ENCODE results near the gene RESP18. TPM values are rescaled to one million over a fixed set of nuclear protein-coding genes. Genes with fewer than 3 reads are reported as not detected.

Gene RESP18
- total RNA-seq, 1 donor from 2014 or later: not detected

GRCh38 chr2:219282943-219283581 lies 49.5 kb downstream of the RESP18 start:
- H3K9ac ChIP-seq: no peak overlapping the region
- peaks cover 29% of the 10 kb centered on the region for H3K4me1 Mint-ChIP-seq
- no peaks in the 10 kb centered on the region for H3K9me3 ChIP-seq (ENCODE audit: low read depth)
- H3K27ac ChIP-seq: no peak overlapping the region
- no peak overlapping the region for H2AFZ ChIP-seq (replicated peaks)
- peaks cover 9% of the 10 kb centered on the region for H3F3A ChIP-seq (ENCODE audit: low read depth)
- no peaks in the 10 kb centered on the region for H3K9me3 Mint-ChIP-seq
- no peak for DNase-seq (ENCODE audit: low spot score)
- TF ChIP-seq CTCF (IDR thresholded peaks at IDR 0.05) (no peak), EZH2phosphoT487 (IDR thresholded peaks at IDR 0.05) (no peak), EZH2 (IDR thresholded peaks at IDR 0.05) (no peak)
- H3K27me3 Mint-ChIP-seq (ENCODE audit: insufficient read depth, low read depth): peaks cover 10% of the 10 kb centered on the region
- H3K36me3 ChIP-seq: no peaks in the 10 kb centered on the region
- H3K36me3 Mint-ChIP-seq: peaks cover 7% of the 10 kb centered on the region
- no peak overlapping the region for H3K27ac Mint-ChIP-seq
- H3K4me3 ChIP-seq: no peak overlapping the region
- no peaks in the 10 kb centered on the region for H3K27me3 ChIP-seq
- no peaks in the 10 kb centered on the region for H3K79me2 ChIP-seq (ENCODE audit: low read depth)
- H3K4me1 ChIP-seq: peaks cover 16% of the 10 kb centered on the region
- no peak overlapping the region for H3K4me3 Mint-ChIP-seq
- no peak overlapping the region for H3K4me2 ChIP-seq
- H4K20me1 ChIP-seq (ENCODE audit: low read depth): no peaks in the 10 kb centered on the region

GRCh38 chr2:219282375-219282774 lies 50.2 kb downstream of the RESP18 start:
- no peaks in the 10 kb centered on the region for H3K9me3 Mint-ChIP-seq
- no peak overlapping the region for H3K4me3 ChIP-seq
- no peak overlapping the region for H3K4me3 Mint-ChIP-seq
- H3K27me3 Mint-ChIP-seq (ENCODE audit: insufficient read depth, low read depth): peaks cover 8% of the 10 kb centered on the region
- no peak overlapping the region for H3K4me2 ChIP-seq
- no peaks in the 10 kb centered on the region for H4K20me1 ChIP-seq (ENCODE audit: low read depth)
- no peaks in the 10 kb centered on the region for H3K9me3 ChIP-seq (ENCODE audit: low read depth)
- no peak overlapping the region for H3K9ac ChIP-seq
- H3K4me1 ChIP-seq: peaks cover 20% of the 10 kb centered on the region
- TF ChIP-seq EZH2phosphoT487 (IDR thresholded peaks at IDR 0.05) (no peak), CTCF (IDR thresholded peaks at IDR 0.05) (no peak), EZH2 (IDR thresholded peaks at IDR 0.05) (no peak)
- H2AFZ ChIP-seq (replicated peaks): no peak overlapping the region
- H3K36me3 Mint-ChIP-seq: peaks cover 7% of the 10 kb centered on the region
- H3K27me3 ChIP-seq: peaks cover 2% of the 10 kb centered on the region
- H3K27ac Mint-ChIP-seq: no peak overlapping the region
- H3K4me1 Mint-ChIP-seq: peaks cover 34% of the 10 kb centered on the region
- no peaks in the 10 kb centered on the region for H3K36me3 ChIP-seq
- H3F3A ChIP-seq (ENCODE audit: low read depth): peaks cover 13% of the 10 kb centered on the region
- H3K27ac ChIP-seq: no peak overlapping the region
- DNase-seq (ENCODE audit: low spot score): no peak
- no peaks in the 10 kb centered on the region for H3K79me2 ChIP-seq (ENCODE audit: low read depth)

DNA sequence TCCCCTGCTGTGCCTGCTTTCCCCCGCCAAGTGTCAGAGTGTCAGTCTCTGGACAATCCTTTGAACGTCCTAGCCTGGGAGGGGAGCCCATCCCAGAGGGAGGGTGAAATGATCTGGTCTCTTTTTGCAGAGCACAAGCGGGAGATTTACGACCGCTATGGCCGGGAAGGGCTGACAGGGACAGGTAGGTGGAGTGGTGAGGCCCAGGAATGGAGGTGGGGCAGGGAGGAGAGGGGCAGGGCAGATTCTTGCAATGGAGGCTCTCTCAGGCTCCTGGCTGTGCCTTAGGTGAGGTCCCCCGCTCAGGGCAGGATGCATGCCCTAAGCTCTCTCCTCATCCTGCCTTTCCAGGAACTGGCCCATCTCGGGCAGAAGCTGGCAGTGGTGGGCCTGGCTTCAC lies 51.0 kb downstream of the RESP18 start:
- no peak overlapping the region for H3K27ac Mint-ChIP-seq
- peaks cover 19% of the 10 kb centered on the region for H3K4me1 ChIP-seq
- no peak for DNase-seq (ENCODE audit: low spot score)

More for the DNA sequence above, 51.0 kb downstream of the RESP18 start:
- Histone ChIP-seq H3F3A (ENCODE audit: low read depth) (peaks cover 13% of the 10 kb centered on the region), H4K20me1 (ENCODE audit: low read depth) (no peaks in the 10 kb centered on the region), H2AFZ (replicated peaks) (no peak overlapping the region), H3K4me2 (no peak overlapping the region), H3K4me3 (no peak overlapping the region), H3K36me3 (no peaks in the 10 kb centered on the region), H3K79me2 (ENCODE audit: low read depth) (no peaks in the 10 kb centered on the region), H3K9ac (no peak overlapping the region), H3K27ac (no peak overlapping the region), H3K27me3 (peaks cover 5% of the 10 kb centered on the region), H3K9me3 (ENCODE audit: low read depth) (no peaks in the 10 kb centered on the region)
- peaks cover 8% of the 10 kb centered on the region for H3K27me3 Mint-ChIP-seq (ENCODE audit: insufficient read depth, low read depth)
- H3K36me3 Mint-ChIP-seq: peaks cover 7% of the 10 kb centered on the region
- TF ChIP-seq CTCF (IDR thresholded peaks at IDR 0.05) (no peak), EZH2 (IDR thresholded peaks at IDR 0.05) (no peak), EZH2phosphoT487 (IDR thresholded peaks at IDR 0.05) (no peak)
- peaks cover 34% of the 10 kb centered on the region for H3K4me1 Mint-ChIP-seq
- H3K4me3 Mint-ChIP-seq: no peak overlapping the region
- H3K9me3 Mint-ChIP-seq: no peaks in the 10 kb centered on the region

Measured in neural progenitor cell (in vitro differentiated cells).